H54 (cell line): ENCODE data around the gene TRAF3IP1.

Source experiments
- DNase-seq: peaks from one replicate; pipeline ENCODE4 v3.0.0; 2011; ENCODE audit warnings: low spot score, mixed read lengths; ENCODE audit not compliant: insufficient read length
- FAIRE-seq: peaks from 3 replicates; lab custom pipeline; 2011; peaks lifted over from hg19 to GRCh38; lab: Jason Lieb, UNC
- POLR2A ChIP-seq: IDR thresholded peaks from 2 replicates; pipeline ENCODE4 v1.6.1; 2011; ENCODE audit warnings: low read depth, mild to moderate bottlenecking, low read length

Gene TRAF3IP1

GRCh38 chr2:238381341-238382115, 61.2 kb downstream of the TRAF3IP1 start:
- FAIRE-seq: no peak
- no peak for DNase-seq
- TF ChIP-seq POLR2A: no peak

GRCh38 chr2:238382381-238382781, 62.1 kb downstream of the TRAF3IP1 start:
- FAIRE-seq: no peak
- TF ChIP-seq POLR2A: no peak
- DNase-seq: no peak

DNA sequence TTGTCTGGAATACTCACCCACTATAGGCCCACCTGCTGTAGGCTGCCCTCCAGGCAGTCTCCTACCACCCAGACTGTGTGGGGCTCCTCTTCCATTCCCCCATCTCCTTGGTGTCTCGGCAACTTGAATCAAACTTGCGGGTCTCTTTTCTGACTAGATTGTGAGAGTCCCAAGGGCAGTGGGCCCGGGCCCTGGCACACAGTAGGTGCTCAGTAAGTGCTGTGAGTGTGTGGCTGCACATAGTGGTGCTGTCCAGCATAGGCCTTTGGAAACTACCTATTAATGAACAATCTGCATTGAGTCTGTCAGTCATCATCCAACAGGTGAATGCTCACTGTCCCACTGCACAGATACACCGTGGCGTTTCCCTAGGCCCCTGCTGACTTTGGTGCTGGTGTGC, 62.8 kb downstream of the TRAF3IP1 start:
- DNase-seq (no peak), FAIRE-seq (no peak)
- no peak for TF ChIP-seq POLR2A

DNA sequence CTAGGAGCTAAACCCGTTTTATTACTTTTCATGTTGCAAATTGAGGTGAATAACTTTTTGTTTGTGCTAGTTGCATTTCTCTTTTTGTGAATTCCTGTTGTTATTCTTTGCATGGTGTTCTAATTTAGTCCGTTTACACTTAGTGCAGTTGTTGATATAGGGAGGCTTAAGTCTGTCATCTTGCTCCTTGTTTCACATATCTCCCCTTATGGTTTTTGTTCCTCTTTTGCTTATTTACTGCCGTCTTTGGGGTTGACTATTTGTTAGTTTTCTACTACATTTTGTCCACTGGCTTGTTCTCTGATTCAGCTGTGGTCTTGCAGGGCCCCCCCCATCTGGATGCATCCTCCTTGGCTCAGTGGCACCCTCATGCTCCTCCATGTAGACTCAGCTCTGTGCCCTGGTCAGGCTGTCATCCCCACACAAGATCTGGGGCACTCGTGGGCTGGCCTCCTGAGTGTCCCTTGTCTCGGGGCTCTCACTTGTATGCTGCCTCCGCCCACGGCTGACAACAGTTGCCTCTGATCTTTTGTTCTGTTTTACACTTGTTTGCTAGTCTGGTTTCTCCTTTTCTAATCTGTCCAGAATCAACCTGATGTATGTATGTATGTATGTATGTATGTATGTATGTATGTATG, 63.5 kb downstream of the TRAF3IP1 start:
- DNase-seq (no peak), FAIRE-seq (no peak)
- no peak for TF ChIP-seq POLR2A

DNA sequence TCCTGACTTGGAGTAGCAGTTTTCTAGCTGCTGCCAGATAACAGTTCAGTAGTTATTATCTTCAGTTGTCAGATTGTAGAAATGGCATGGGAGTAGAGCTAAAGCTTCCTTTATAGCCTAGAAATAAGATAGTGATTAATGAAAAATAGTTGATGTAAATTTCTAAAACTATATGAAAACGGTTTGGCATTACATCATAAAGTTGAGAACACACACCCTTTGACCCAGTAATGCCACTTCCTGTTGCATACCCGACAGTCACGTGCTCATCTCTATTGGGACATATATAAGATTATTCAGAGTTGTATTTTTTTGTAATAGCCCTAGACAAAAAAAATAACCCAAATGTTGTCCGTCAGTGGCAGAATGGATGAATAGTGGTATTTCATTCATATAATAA, 67.0 kb downstream of the TRAF3IP1 start:
- DNase-seq (no peak), FAIRE-seq (no peak)
- TF ChIP-seq POLR2A: no peak

GRCh38 chr2:238388794-238389193, 68.5 kb downstream of the TRAF3IP1 start:
- no peak for DNase-seq
- FAIRE-seq: no peak
- TF ChIP-seq POLR2A: no peak

- DNase-seq (no peak), FAIRE-seq (no peak)
- no peak for TF ChIP-seq POLR2A
These were observed 69.8 kb downstream of the TRAF3IP1 start for GRCh38 chr2:238389988-238390589.

- DNase-seq (no peak), FAIRE-seq (no peak)
- no peak for TF ChIP-seq POLR2A
These were observed 70.8 kb downstream of the TRAF3IP1 start for GRCh38 chr2:238391042-238391689.

DNA sequence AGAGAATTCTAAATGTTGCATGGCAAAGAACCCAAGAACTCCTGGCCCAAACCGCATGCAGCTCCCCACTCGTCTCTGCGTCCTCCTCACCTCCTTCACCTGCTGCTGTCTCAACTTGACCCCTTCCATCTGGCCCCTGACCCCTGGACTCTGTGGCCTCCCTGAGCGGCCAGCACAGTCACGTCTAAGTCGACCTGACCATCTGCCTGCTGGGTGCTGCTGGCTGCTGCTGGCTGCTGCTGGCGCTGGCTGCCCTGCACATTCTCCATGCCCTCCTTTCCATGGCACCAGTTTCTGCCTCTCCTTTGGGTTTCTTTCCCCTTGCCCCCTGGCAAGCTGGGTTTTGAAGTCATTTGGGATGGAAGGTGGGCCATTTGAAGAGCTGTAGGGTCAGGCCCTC, 76.3 kb downstream of the TRAF3IP1 start:
- FAIRE-seq (no peak), DNase-seq (no peak)
- no peak for TF ChIP-seq POLR2A

- no peak for TF ChIP-seq POLR2A
- FAIRE-seq: no peak
- no peak for DNase-seq
These were observed 77.0 kb downstream of the TRAF3IP1 start for GRCh38 chr2:238397356-238397755.

- no peak for TF ChIP-seq POLR2A
- FAIRE-seq (no peak), DNase-seq (no peak)
These were observed 78.3 kb downstream of the TRAF3IP1 start for GRCh38 chr2:238398577-238398976.

DNA sequence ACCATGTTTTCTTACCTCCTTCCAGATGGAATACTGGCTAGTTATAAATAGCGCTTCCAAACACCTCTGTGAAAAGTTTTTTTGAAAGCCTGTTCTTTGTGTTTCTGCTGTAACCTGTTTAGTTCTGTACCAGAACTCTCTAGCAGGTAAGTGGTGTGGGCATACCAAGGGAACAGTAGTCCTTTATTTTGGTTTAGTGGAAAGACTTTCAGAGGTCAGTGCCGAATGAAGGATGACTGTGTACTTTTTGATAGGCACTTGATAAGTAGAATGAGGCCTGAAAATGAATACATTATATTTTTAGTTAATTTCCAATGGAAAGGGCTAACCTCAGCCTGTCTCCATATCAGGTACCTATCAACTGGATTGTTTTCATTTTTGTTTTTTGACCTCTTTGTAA, 78.8 kb downstream of the TRAF3IP1 start:
- TF ChIP-seq POLR2A: no peak
- DNase-seq (no peak), FAIRE-seq (no peak)

DNA sequence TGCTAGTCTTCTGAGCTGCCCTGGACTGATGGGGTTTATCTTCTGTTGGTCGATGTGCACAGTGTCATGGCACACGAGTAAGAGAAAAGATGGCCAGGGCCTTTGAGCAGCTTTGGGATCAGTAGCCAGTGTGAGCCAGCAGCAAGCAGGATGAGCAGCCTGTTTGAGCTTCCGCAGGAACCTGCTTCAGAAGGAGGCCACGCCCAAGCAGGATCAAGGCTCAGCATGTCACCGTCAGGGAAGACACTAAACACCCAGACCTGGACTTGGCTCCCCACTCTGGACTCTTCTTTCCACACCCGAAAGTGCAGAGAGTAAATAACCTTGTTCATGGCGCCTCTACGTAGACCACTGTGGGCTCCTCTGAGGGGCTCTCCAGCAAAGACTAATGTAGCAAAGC, 81.2 kb downstream of the TRAF3IP1 start:
- no peak for DNase-seq
- TF ChIP-seq POLR2A: no peak
- FAIRE-seq: no peak
